Progenitor cell of endocrine pancreas (in vitro differentiated cells): ENCODE data around the gene CA9. TPM values are rescaled to one million over a fixed set of nuclear protein-coding genes. Genes with fewer than 3 reads are reported as not detected.

Source experiments
- DNase-seq: peaks from one replicate; pipeline ENCODE4 v3.0.0; 2021; ENCODE audit warnings: low spot score; ENCODE audit not compliant: unreplicated experiment
- H3K27ac Mint-ChIP-seq: 2 replicates; pipeline ENCODE4 v1.8.0; 2021; ENCODE audit warnings: mild to moderate bottlenecking, moderate library complexity, mixed read lengths
- H3K27me3 Mint-ChIP-seq: 2 replicates; pipeline ENCODE4 v1.8.0; 2021; ENCODE audit warnings: mixed read lengths
- H3K36me3 Mint-ChIP-seq: 2 replicates; pipeline ENCODE4 v1.8.0; 2022; ENCODE audit warnings: mixed read lengths; ENCODE audit not compliant: insufficient read depth
- H3K4me1 Mint-ChIP-seq: 2 replicates; pipeline ENCODE4 v1.8.0; 2021; ENCODE audit warnings: low read depth, mixed read lengths
- H3K4me3 Mint-ChIP-seq: 2 replicates; pipeline ENCODE4 v1.8.0; 2021; ENCODE audit warnings: low read depth, mild to moderate bottlenecking, moderate library complexity, mixed read lengths
- H3K9me3 Mint-ChIP-seq: 2 replicates; pipeline ENCODE4 v1.8.0; 2021; ENCODE audit warnings: low read depth, mixed read lengths
- total RNA-seq: library from RNA; stranded (reverse); gene quantifications from 2 replicates; pipeline ENCODE4 v1.2.1, GENCODE V29; 2021
- TF ChIP-seq, protein P1 (sequence below): fragments of 200-600 bp; sonication (generic); IDR thresholded peaks from one replicate; pipeline ENCODE4 v1.5.0; 2021; ENCODE audit warnings: antibody characterized with exemption, mild to moderate bottlenecking; ENCODE audit not compliant: unreplicated experiment

Gene CA9
- total RNA-seq, 1 donor from 2014 or later, result 0.31 TPM

DNA sequence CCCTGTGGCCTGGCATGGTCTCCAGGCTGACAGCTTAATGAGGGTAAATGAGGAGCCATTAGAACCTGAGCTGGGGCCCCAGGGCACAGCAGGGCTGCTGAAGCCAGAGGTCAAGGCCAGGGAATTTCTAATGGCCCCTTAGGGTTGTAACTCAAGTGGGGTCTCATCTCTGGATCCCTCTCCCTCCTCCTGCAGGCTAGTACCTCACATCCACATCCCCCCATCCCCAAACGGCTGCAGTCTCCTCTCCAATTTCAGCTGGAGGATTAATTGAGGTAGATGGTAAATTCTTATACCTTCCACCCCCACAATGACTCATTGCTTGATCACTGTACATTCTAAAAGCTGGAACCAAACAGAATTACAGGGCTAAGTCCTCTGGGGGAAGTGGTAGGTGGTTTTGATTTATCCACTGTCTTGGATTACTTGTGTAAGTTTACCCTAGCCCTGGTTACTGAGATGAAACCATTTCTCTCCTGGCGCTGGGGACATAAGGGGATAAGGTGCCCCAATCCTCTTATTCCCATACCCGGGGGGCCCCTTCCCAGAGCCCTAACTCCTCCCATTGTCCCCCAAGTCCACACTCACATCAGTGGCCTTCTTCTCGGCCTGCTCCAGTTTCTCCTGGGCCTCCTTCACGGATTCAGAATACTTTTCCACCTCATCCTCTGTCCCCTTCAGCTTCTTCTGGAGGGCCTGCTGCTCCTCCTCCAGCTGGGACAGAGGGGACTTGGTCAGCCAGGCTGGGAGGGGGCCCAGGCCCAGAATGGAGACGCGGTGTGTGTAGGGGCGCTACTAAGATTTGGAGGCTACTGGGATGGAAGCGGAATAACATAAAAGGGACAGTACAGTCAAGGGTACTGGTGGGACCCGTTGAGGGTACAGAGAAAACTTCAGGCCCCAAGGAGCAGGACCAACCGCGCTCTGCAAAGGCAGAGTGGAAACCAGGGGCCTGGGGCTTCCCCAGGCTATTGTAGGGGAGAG, 15.1 kb downstream of the CA9 start:
- DNase-seq, result no peak
- Mint-ChIP-seq H3K27ac (peak overlapping the region; percentile 37), H3K9me3 (no peaks in the 10 kb centered on the region), H3K36me3 (peaks cover 2% of the 10 kb centered on the region), H3K4me3 (peak overlapping the region; percentile 71), H3K4me1 (peaks cover 5% of the 10 kb centered on the region), H3K27me3 (peaks cover 13% of the 10 kb centered on the region)
- TF ChIP-seq, protein P1, sequence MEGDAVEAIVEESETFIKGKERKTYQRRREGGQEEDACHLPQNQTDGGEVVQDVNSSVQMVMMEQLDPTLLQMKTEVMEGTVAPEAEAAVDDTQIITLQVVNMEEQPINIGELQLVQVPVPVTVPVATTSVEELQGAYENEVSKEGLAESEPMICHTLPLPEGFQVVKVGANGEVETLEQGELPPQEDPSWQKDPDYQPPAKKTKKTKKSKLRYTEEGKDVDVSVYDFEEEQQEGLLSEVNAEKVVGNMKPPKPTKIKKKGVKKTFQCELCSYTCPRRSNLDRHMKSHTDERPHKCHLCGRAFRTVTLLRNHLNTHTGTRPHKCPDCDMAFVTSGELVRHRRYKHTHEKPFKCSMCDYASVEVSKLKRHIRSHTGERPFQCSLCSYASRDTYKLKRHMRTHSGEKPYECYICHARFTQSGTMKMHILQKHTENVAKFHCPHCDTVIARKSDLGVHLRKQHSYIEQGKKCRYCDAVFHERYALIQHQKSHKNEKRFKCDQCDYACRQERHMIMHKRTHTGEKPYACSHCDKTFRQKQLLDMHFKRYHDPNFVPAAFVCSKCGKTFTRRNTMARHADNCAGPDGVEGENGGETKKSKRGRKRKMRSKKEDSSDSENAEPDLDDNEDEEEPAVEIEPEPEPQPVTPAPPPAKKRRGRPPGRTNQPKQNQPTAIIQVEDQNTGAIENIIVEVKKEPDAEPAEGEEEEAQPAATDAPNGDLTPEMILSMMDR, result no peak

DNA sequence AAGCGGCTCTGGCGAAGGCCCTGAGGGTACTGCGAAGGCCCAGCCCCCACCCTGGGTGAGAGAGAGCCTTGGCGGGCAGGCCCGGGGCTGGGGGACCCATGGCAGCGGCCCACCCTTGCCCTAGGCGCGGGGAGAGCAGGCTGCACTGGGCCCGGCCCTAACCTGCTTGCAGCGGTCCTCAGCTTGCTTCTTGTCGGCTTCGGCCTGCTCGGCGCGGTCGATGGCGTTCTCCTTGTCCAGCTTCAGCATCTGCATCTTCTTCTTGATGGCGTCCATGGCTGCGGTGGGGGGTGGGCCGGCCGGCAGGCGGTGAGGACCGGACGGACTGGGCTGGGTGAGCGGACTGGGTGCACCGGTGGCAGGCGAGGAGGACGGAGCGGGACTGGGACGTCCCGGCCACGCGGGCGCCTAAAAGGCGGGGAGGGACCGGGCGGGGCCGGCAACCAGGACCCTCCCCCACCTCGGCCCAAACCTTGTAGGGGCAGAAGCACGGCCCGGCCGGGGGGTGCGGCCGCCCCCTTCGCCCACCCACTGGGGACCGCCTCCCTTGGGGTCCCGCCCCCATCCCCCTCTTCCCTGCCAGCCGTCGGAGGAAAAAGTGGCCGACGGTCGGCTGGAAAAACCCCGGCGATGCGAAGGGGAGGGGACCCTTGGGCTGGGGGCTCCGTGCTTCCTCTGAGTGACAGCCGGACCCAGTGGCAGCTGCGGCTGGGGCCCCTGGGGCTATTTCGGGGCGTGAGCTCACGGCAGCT, 16.0 kb downstream of the CA9 start, which contains the start of gene TPM2:
TPM2 (minus strand) TSS at position 384 of the 752 bp plus-strand sequence; CDS start at position 276, 108 bp downstream.
- Mint-ChIP-seq H3K4me3 (peak within 1 kb of the TSS; percentile 79), H3K27me3 (peaks cover 13% of the 10 kb centered on the region), H3K27ac (peak within 1 kb of the TSS; percentile 44), H3K4me1 (peaks cover 5% of the 10 kb centered on the region), H3K9me3 (no peaks in the 10 kb centered on the region), H3K36me3 (no peaks in the 10 kb centered on the region)
- DNase-seq, result peak; percentile 18
- TF ChIP-seq, protein P1, result no peak

DNA sequence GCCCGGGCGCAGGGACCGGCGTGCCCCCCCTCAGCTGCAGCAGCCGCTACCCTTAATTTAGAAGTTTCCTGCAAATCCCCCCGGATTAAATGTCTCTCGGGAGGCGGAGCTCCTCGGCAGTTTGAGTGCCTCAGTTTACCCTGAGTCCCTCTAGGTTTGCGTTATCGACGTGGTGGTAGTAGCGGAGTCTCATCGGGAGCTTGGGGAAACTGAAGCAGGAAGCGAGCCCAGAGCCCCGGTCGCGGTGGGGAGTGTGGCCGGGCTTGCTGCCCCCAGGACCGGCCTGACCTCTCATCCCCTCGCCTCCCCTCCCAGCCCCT, 16.5 kb downstream of the CA9 start:
- Mint-ChIP-seq H3K27ac (no peak overlapping the region), H3K9me3 (no peaks in the 10 kb centered on the region), H3K27me3 (peaks cover 13% of the 10 kb centered on the region), H3K4me3 (peak overlapping the region; percentile 79), H3K36me3 (no peaks in the 10 kb centered on the region), H3K4me1 (peaks cover 5% of the 10 kb centered on the region)
- TF ChIP-seq, protein P1, result no peak
- DNase-seq, result no peak

DNA sequence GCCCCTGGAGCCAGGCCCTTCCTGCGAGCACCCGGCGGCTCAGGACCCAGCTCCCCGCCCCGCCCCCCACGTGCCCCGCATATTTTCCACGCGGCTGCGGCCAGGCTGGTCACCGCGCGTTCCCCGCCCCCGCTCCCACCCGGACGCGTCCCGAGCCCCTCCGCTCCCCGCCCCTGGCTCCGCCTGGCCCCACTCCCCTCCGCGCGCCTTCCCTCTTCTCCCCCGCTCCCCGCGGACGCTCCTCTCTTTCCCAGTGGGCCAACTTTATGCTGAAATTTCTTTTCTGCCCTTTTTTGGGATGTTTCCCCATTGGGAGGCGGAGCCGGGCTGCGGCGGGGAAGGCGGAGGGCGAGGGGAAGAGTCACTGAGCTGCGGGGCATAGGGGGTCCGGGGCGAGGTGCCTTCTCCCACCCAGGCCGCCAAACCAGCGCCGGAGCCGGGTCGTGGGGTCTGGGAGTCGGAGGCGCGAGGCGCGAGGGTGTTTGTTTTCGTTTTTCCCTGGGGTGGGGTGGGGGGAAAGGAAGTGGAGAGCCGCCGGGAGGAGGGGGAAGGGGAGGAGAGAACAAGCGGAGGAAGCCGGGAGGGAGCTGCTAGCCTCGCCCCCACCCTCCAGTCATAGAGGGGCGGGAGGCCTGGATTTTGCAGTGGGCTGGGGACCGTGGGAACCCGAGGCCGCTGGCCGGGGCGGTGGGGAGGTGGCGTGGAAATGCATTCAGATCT, 17.0 kb downstream of the CA9 start:
- DNase-seq, result peak; percentile 23
- H3K4me1 Mint-ChIP-seq, result peaks cover 5% of the 10 kb centered on the region
- H3K4me3 Mint-ChIP-seq, result peak overlapping the region; percentile 79
- peaks cover 13% of the 10 kb centered on the region for H3K27me3 Mint-ChIP-seq
- no peaks in the 10 kb centered on the region for H3K9me3 Mint-ChIP-seq
- H3K36me3 Mint-ChIP-seq, result no peaks in the 10 kb centered on the region
- H3K27ac Mint-ChIP-seq, result peak overlapping the region; percentile 44
- TF ChIP-seq, protein P1, result no peak

DNA sequence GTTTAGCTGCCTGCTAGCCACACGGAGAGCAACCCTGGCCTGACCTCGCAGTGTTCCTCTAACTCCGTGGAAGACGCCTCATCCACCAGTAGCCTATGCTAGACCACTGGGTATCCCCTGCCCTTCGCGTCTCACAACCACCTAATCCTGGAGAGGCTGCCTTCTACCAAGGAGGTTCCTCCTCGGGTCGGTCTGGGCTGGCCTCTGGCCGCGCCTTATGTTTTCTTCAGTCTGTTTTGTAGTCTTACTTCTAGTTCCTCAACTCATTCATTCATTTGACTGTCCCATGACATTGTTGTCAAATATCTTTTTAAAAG, 17.6 kb downstream of the CA9 start:
- peaks cover 13% of the 10 kb centered on the region for H3K27me3 Mint-ChIP-seq
- no peaks in the 10 kb centered on the region for H3K9me3 Mint-ChIP-seq
- H3K27ac Mint-ChIP-seq, result peak overlapping the region; percentile 44
- DNase-seq, result no peak
- H3K4me3 Mint-ChIP-seq, result peak overlapping the region; percentile 79
- TF ChIP-seq, protein P1, result no peak
- no peaks in the 10 kb centered on the region for H3K36me3 Mint-ChIP-seq
- peaks cover 5% of the 10 kb centered on the region for H3K4me1 Mint-ChIP-seq
